DMS 273 (cell line): ENCODE data around the gene PDIA2.
"Not testable (repeated sequence)": the region's sequence is repeated elsewhere in the genome, so short reads cannot be mapped to it uniquely, and the experiment has no call there.

Source experiments
- DNase-seq: peaks from one replicate; lab custom pipeline; 2025; ENCODE audit not compliant: unreplicated experiment; lab: John Stamatoyannopoulos, UW

PDIA2 gene

GRCh38 chr16:263182-263774, 19.7 kb upstream of the PDIA2 start:
- no peak for DNase-seq

DNA sequence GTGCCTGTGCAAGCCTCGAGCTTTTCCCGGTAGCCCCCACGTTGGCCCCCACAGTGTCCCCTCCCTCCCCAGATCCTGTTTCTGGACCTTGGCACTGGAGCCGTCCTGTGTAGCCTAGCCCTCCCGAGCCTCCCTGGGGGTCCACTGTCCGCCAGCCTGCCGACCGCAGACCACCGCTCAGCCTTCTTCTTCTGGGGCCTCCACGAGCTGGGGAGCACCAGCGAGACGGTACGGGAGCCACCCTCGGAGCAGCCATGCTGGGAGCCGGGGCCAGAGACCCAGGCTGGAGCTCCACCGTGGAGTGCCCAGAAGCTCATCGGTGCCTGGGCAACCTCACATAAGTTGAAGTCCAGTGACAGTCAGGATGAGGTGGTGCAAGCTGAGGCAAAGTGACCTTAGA, 19.0 kb upstream of the PDIA2 start:
- no peak for DNase-seq

GRCh38 chr16:264440-264951, 18.5 kb upstream of the PDIA2 start:
- DNase-seq, result no peak

- no peak for DNase-seq
Observed at GRCh38 chr16:265002-265529, 17.9 kb upstream of the PDIA2 start.

GRCh38 chr16:265711-266110, 17.3 kb upstream of the PDIA2 start:
- no peak for DNase-seq

DNA sequence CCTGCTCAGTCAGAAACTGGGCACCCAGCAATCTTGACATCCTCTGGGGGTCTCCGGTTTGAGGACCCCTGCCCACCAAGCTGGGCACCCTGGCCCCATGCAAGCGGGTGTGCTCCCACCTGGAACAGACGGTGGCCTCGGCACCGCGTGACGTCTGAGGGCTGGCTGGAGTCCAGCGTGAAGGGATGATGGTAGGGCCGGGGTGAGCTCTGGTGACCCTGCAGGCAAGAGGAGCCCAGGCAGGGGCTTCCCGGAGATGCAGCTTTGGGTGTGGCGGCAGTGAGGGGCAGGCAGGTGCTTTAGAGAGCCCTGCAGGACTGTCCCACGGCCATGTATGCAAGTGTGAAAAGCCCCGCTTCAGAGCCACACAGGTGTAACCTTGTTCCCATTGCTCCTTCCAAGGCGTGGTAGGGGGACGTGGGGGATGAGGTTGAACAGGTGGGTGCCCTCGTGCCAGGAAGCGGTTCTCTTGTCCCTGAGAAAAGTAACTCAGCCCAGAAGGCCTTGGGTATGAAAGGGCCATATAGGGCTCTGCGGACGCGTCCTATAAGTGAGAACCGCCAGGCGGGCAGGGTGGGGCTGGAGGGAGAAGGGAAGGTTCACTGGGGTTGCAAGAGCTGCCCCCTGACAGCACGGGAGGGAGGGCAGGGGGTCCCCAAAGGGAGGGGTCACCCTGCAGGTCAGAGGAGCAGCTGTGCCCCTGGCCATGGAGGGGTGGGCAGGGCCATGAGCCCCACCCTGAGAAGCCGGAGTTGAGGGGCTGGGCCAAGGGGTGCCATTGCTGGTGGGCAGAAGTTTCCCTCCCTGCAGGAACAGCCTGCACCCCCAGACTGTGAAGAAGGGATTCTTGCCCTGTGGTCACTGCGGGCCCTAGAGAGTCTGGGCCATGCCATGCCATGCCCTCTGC, 16.5 kb upstream of the PDIA2 start:
- DNase-seq, result no peak

- not testable (repeated sequence) for DNase-seq
Observed at GRCh38 chr16:267562-267961, 15.4 kb upstream of the PDIA2 start.

DNA sequence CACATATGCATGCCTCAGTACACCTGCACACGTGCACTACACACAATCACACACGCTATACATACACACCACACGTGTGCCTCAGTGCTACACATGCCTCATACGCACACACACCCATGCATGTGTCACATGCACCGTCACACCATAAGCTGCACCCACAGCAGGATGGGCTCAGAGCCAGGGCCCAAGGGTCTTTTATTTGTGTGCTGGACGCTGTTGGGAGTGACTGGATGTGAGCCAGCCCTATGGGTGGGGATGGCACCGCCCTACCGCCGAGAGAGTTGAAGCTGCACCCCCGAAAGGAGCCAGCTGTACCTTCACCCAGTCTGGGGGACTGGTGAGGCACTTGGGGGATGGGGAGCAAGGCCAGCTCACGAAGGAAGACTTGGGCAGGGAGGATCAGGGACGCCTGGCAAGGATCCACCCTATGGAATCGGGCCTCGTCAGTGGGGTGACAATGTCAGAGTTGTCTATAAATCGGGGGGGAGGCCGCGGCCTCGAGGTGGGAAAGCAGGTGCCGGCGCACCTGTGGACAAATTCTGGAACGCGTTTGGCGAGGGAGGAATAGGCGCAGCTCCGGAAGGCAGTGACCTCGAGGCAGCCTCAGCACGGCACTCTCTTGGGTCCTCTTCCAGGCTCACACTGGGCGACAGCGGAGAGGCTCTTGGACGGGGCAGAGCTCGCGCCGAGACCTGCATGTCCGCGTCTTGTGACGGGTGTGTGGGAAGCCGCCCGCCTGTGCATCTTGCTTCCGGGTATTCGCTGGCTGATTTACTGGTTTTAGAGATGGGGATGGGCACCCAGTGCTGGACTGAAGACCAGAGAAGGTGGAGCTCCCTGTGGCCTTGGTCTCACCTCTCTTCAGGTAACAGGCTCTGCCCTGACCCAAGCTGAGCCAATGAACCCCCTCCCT, 14.6 kb upstream of the PDIA2 start:
- DNase-seq, result no peak

DNA sequence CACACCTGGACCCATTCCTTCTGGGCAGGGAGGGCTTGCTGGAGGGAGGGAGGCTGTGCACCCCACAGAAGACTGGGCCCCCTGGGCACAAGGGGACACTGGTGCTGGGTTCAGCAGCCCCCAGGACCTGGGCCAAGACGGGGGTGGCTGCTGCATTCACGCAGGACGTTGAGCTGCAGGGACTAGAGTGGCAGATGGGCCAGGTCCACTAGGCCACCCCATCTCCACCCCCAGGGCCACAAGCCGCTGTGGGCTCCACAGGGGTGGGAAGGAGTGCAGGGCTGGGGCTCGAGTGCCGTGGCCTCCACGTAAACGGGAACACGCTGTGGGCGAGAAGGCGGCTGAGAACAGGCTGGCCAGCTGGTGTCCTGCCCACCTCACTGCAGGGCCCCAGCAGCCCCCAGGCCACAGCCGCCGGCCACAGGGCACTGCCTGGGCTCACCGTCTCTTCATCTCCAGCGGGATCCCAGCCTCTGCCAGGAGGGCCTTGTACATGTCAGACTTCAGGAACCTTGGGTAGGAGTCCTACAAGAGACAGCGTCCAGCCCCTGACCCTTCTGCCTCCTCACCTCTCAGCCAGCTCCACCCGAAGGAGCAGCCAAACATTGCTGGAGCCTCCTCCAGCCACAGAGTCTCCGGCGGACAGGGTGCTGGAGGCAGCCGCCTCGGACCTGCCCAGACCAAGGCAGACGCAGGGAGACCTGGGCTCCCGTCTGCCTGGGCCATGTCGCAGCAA, 13.7 kb upstream of the PDIA2 start:
- no peak for DNase-seq

GRCh38 chr16:270381-271255, 12.3 kb upstream of the PDIA2 start:
- no peak for DNase-seq

GRCh38 chr16:272633-273546, 10.1 kb upstream of the PDIA2 start:
- no peak for DNase-seq

DNA sequence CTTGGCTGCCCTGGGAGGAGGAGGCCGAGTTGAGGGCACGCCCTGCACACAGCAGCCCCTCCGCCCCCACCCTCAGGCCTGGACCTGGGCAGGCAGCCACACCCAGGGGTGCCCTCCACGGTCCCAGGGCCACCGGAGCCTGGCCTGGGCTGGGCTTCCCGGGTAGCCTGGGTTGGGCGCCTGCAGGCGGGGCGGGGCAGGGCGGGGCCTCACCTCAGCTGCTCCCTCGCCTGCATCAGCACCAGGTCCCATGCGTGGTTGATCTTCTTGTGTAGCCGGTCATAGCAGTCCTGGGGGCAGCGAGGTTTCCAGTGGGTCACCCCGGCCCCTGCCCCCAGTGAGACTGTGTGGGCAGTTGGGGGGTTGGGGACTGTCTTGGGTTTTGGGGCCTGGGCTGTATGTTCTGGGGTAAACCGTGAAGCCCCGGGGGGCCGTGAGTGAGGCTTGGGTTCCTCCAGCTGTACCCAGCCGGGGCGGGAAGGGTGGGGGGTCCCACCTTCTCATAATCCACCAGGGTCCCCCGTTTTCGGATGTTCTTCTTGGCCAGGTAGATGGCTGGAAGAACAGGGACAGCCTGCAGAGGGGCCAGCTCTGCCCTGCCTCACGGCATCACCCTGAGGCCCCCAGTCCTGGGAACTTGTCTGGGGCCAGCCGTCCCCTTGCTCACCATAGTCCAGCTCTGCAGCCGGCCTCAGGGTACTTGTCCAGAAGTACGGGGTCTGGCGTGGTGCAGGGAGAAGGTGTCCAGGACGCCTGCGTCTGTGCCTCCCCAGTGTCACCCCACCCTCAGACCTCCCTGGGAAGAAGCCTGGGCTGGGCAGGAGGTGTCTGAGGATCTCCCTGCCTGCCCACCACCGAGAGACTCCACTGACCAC, 9.2 kb upstream of the PDIA2 start:
- no peak for DNase-seq

GRCh38 chr16:275041-275641, 7.8 kb upstream of the PDIA2 start:
- DNase-seq, result peak; percentile 56

DNA sequence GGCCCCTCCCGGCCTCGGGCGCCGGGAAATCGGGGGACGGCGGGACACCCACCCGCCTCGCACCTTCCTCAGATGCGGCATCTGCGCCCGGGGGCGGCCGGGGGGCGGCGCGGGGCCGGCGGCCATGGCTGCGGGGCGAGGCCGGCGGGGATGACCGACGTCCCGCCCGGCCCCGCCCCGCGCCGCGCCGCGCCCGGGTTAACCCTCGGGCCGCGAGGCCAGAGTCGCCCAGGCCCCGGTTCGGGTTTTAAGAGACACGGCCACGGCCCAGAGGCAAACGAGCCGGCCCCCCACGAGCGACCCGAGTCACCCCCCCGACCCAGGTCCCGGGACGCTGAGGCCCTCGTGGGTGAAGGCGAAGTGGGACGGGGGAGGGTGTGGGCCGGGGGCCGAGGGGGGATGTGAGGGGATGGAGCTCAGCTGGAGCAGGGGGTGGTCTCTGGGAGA, 7.2 kb upstream of the PDIA2 start, which contains the start of gene RGS11:
TSS of gene RGS11 (minus strand) at position 159 of the 447 bp plus-strand sequence. CDS start at position 126, 33 bp downstream.
- DNase-seq, result no peak

DNA sequence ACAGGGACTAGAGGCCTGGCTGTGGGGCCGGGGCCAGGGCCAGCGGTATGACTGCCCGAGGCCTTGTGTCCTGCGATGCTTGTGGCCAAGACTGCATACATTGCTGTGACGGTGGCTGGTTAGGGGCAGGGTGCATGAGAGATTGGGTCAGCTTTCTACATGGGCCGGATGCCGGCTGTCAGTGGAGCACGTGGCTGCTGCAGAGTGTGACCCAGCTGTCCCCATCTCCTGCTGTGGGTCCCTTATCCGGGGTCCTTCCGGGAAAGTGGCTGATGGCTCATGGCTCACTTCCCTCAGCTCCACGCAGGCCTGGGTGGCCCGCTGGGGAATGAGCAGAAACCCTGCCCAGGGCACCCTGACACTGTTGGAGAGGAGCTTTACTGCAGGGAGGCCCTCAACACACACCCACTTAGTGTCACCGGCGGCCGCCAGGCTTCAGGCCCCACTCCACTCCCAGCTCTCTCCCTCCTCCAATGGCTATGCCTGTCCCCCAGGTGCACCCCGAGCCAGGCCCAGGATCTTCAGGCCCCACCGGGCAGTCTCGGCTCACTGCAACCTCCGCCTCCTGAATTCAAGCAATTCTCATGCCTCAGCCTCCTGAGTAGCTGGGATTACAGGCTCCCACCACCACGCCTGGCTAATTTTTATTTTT, 6.4 kb upstream of the PDIA2 start:
- no peak for DNase-seq

DNA sequence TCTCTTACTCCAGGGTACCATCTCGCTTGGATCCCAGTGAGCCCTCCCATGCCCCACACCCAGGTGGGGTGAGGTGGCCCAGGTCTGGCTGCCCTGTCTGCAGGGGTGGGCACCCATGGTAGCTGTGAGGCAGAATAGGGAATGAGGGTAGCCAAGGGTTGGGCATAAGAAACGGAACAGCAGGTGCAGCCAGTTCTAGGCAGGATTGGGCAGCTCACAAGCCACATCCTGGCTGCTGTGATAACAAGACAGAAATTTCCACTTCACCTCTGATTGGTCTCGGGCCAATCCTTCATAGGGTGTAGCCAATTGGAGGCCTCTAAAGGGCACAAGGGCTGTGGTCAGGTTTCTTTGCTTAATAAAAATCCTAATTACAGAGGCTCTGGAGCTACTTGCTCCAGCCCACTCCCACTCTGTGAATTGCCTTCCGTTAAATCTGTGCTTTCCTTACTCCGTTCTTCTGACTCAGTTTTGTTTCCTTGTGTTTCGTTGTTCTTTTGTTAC, 4.0 kb upstream of the PDIA2 start:
- DNase-seq, result peak; percentile 93
